Stimulated activated CD8-positive, alpha-beta memory T cell treated with anti-CD3 and anti-CD28 coated beads, Interleukin-12 subunit alpha, Interleukin-12 subunit beta, amount 100 ng/mL, for 24 hours (primary cell): ENCODE measurements around the gene INPP5D.

Experiments
- DNase-seq: peaks from one replicate; pipeline ENCODE4 v3.0.0-alpha.2; 2020; ENCODE audit errors: extremely low read depth

Gene INPP5D

DNA sequence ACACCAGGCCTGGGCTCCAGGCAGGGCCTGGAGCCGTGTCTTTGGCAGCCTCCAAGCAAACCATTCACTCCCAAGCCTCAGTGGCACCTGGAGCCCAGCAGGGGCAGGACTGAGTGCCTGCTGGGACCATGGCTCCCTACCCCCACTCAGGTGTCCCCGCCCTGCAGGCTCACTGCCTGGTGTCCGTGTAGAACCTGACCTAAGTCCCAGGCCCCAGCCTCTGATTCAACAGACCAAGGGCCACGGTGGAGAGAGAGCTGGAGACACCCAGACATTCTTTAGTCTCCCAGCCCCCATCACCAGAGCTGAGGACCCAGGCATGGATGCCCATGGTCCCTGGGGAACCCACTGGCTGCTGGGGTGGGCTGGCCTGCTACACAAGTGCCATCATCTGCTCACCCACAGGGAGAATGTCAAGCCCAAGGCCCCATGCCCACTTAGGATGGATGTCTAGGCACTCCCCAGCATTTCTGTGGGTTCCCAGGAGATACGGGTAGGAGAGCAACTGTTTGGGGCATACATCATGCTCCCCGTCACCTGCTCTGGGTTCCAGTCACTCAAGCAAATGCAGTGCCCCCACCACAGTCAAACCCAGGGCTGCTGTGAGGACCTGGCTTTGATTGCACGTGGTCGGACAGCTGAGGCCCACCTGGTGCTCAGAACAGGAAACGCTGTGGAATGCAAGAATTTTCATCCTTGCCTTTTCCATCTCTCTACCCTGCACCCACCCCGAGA, 148.4 kb downstream of the INPP5D start:
- no peak for DNase-seq

DNA sequence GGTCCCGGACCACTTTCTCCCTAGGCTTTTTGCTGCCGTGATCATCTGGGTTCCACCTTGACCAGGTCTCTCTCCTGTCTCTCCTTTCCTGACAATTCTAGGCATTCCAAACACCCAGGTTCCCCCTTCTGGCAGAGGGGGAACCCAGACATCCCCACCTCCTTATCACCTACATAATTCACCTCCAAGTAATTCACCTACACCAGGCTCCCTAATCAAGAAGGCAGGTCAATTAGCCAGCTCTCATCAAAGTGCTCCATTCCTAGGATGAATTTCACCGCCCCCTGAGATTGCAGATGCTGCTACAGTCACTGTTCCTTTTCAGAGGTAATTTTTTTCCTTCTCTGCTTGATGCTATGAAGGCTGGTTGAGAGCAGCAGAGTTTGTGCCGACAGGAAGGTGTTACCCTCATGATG, 149.0 kb downstream of the INPP5D start:
- no peak for DNase-seq

DNA sequence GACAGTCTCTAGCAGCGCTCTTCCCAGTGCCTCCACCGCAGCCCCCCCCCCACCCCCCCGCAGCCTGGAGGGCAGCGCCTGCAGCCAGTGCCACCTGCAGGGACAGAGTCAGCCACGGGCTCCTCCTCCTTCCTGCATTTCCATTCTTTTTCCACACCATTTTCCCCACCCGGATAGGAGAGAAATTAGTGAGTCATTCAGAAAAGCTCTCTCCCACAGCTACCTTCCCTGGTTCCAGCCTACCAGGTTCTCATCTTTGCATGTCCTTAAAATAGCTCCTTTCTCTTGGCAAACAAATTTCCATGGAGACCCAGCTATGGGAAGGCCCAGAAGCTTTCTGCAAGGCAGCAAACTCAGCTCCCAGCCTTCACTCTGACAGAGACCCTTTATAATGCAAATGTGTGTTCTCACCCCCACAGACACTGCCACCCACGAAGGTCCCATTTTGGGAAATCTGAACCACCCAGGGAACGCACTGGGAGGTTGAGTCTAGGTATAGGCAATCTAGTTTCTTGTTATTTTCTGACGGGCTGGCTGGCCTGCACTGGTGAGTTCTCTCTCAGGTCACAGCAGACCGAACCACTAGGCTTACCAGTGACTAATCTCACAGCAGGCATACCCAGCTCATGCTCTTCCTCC, 149.5 kb downstream of the INPP5D start:
- DNase-seq = no peak

DNA sequence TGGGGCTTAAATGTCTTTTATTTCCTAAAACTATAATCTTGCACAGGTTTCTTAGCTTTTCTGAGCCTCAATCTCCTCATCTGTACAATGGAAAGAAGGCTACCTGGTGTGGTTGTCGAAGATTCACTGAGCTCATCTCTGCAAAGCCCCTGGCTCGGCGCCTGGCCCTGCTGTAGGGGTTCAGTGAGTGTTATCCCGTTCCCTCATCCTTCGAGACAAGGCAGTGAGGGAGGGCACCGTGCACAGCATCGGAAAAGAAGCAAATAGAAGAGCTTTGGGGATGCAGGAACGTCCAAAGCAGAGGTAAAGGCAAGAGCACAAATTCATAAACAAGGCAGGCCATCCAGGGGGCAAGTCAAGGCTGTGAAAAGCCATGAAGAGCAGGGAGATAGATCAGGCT, 150.1 kb downstream of the INPP5D start:
- no peak for DNase-seq

DNA sequence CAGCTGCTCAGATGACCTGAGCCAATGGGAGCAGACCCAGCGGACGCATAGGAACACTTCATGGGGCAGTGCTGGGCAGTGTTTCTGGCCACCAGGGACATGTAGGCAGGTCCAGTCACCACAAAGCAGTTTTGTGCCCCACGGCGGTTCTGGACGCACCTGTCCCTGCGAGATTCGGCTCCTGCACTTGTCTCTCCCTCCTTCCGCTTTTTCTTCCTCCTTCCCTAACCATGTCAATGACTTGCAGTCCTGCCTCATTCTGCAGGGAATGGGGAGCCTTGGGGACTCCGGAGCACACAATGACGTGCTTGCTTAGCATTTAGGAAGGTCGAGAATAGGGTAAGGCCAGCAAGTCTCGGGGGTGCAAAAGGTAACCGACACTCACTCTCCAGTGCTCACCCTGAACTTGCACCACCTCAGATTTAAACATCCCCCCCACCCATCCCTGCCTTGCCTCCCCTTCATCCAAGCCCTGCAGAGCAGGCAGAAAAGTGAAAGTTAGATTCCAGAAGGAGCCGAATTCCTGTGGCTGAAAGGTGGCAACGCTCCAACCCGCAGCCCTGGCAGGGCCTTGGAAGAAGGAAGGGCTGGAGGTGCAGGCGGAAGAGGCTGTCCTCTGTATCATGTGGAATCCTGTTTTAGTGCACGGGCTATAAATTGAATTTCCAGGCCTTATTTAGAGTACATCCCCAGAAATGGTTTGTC, 150.9 kb downstream of the INPP5D start:
- DNase-seq = no peak

DNA sequence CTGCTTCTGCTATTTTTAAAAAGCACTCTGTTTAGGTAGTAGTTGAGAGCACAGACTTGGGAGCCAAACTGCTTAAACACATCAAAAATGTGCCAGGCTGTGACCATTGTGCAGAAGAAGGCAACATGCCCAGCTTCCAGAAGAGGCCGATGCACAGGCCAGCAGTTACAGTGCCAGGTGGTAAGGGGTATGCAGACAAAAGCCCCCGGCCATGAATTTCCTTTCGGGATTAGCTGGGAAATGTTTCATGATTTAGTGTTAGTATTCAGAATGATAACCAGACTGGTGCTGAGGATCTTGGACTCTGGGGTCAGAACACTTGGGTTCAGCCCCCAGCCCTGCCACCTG, 151.4 kb downstream of the INPP5D start:
- no peak for DNase-seq

DNA sequence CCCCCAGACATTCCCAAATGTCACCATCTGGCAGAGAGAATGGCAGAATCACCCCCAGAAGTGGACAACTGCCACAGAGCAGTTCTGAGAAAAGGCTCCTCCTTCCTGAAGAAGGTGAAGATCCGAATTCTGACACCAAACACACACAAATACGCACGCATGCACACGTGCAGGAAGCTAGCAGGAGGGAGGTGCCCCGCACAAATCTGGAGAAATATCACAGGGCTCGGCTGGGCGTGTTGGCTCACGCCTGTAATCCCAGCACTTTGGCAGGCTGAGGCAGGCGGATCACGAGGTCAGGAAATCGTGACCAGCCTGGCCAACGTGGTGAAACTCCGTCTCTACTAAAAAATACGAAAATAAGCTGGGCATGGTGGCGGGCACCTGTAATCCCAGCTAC, 152.9 kb downstream of the INPP5D start:
- DNase-seq = no peak

DNA sequence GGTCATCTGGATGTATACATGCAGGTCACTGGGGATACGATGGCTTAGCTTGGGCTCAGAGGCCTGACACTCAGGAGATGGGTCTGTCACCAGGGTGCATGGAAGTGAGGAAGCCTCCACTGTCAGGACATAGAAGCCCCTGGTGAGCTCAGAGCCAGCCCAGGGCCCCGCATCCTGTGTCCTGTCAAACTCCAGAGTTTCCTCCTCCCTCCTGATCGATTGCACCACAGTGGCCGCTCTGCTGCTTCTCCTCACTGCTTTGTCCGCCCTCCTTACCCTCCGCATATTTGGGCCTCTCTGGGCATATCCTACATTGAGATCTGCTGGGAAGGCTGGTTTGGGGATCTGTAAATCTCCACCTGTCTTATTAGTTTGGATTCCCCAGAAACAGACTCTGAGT, 153.8 kb downstream of the INPP5D start:
- DNase-seq = no peak

DNA sequence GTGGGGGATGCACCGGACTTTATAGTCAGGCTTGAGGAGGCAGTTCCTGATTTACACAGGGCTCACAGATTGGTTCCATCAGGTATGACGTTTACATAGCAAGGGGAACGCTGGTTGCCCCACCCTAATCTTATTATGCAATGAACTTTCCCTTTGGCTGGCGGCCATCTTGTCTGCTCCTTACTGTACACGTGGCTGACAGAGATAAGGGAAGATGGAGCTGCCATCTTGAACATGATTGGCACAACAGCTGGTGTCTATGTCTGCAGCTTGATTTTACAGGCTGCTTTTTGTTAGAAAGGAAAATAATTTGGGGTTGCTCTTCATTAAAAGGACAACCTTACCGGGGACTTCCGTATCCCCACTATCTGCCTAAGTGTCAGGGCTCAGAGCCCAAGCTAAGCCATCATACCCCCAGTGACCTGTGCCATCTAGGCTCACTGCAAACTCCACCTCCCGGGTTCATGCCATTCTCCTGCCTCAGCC, 157.8 kb downstream of the INPP5D start:
- DNase-seq = no peak

DNA sequence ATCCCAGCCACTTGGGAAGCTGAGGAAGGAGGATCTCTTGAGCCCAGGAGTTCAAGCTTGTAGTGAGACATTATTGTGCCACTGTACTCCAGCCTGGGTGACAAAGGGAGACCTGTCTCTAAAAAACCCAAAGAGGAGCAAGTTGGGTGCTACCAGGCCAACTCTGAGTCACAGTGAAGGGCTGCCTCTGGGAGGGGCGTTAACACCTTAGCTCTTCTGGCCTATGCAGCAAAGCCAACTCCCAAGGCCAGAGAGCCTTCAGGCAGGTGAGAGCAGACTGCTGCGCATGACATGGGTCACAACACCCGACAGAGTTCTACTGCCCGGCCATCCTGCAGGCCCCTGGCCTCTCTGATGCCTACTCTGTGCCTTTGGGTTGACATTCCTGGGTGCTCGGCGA, 158.7 kb downstream of the INPP5D start:
- DNase-seq = no peak

DNA sequence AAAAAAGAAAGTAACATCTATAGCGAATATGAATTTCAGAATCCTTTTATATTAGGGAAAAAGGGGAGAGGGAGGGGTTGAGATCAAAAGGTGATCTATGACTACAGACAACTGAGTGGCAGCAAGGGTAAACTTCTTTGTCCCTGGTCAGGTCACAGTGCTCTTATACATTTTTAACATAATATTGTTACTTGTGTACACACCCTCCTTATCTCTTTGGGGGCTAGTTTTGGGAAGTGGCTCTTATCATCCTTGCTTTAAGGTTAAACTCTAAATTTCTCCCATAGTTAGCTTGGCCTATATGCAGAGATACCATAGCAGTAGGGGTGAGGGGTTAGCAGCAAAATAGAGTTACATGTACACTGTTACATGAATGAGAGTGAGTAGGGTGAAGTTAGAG, 159.7 kb downstream of the INPP5D start:
- no peak for DNase-seq

DNA sequence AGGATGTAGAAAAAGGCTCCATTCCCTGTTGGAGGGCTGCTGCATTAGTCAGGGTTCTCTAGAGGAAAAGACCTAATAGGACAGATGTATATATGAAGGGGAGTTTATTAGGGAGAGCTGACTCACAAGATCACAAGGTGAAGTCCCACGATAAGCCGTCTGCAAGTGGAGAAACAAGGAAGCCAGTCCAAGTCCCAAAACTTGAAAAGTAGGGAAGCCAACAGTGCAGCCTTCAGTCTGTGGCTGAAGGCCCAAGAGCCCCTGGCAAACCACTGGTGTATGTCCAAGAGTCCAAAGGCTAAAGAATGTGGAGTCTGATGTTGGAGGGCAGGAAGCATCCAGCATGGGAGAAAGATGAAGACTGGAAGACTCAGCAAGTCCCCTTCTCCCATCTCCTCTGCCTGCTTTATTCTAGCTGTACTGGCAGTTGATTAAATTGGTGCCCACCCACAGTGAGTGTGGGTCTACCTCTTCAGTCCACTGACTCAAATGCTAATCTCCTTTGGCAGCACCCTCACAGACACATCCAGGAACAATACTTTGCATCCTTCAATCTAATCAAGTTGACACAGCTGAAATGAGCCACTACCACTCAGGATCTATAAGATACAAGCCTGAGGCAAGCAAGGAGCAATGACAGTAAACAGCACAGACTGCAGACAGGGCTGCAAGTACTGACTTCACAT, 161.4 kb downstream of the INPP5D start:
- DNase-seq = no peak

DNA sequence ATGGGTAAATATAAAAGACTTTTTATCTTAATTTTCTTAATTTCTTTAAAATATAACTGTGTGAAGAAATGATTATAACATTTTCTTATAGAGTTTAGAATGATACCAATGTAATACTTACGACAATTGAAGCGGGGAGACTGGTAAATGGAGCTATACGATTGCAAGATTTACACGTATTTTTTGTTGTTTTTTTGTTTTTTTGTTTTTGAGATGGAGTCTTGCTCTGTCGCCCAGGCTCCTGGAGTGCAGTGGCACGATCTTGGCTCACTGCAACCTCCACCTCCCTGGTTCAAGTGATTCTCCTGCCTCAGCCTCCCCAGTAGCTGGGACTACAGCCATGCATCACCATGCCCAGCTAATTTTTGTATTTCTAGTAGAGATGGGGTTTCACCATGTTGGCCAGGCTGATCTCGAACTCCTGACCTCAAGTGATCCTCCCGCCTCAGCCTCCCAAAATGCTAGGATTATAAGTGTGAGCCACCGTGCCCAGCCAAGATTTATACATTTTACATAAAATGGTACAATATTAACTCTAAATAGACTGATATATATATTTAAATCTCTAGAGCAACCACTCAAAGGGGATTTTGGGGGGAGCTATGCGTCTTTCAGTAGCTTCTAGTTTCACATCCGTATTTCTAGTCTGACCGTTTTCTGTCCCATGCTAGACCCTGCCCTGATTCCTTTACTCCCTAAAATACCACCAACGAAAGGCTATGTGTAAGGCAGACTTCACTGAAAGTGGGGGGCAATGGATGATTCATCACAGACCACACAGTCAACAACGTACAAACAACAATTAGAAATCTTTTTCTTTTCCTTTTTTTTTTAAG, 163.1 kb downstream of the INPP5D start:
- DNase-seq = no peak

DNA sequence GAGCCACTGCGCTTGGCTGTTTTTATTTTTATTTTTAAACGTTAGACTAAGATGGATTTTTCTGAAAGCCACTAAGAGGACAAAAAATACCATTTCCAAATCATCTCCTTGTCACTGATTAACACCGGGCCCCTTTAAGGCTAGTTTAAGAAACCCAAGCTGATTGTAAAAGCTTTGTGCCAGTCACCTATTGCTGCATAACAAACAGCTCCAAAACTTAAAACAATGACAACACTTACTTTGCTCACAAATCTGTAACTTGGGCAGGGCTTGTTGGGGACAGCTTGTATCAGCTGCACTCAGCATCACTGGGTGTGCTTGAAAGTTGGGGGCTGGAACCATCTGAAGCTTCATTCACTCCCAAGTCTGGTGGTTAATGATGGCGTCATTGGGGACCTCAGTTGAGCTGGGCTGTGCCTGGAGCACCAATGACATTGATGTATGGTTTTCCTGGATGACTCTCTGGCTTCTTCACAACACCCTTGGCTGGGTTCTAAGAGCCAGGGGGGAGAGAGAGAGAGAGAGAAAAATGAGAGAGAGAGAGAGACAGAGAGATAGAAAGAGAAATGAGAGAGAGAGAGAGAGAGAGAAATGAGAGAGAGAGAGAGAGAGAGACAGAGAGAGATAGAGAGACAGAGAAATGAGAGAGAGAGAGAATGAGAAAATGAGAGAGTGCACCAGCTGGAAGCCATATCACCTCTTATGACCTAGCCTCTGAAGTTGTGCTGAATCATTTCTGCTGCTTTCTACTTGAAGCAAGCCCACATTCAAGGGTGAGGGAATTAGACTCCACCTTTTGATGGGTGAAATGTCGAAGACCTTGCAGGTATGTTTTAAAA, 165.3 kb downstream of the INPP5D start:
- no peak for DNase-seq

DNA sequence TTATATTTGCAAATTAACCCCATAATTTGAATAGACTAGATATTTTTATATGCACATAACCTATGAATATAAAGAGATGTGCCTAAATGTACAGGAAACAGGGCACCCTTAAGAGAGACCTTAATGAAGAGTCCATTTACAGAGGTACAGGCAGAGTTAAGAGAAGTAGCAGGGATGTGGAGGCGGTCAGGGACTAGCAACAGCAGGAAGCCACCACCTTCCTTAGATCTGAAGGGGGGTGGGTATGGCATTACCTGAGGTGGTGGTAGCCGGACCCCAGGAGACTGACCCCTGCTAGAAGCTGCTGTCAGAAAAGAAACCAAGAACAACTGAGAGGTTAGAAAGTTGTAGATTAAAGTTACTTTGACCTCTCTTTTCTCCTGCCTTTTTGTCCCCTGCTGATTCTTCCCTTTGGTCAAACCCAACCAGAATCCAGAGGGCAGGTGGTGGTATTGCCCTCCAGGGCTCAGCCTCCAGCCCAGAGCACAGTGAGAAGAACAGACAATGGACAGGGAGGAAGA, 166.4 kb downstream of the INPP5D start:
- no peak for DNase-seq

DNA sequence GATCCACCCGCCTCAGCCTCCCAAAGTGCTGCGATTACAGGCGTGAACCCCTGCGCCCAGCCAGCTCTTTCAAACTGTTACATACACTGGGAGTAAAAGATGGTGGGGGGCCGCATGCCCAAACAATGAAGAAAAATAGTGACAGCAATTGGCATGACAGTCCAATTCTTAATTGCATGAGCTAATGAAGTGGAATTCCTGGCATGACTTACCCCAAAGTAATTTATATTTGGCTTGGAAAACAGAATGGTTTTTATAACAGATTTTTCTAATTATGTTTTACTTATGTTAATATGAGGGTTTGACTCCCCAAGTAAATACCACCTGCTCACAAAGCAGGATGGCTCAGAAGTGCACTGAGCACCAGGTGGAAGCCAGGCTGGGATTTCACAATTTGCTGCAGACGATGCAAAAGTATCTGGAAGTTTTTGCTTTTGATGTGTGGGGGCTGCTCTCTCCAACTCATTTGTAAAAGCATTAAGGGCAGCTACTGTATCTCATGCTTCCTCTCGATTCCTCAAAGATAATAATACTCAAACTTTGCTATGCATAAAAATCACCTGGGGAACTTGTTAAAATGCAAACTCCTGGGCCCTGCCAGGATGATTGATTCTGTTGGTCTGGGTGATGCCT, 167.3 kb downstream of the INPP5D start:
- no peak for DNase-seq

DNA sequence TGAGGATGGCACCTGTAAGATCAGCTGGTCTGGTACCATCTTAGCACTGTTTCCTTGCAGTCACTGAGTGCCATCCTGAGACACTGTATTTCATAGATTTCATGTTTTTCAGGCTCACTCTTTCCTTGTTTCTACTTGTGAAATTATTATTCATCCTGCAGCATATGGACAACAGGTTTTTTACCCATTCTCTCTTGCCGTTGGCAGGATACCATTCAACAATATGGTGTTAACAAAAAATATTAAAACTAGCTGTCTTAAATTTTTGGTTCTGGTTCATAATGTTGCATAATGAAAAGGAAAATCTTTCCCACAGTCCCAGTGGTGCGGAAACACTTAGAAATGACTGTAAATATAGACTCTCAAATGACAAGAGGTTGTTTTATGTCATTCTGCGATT, 168.2 kb downstream of the INPP5D start:
- no peak for DNase-seq

DNA sequence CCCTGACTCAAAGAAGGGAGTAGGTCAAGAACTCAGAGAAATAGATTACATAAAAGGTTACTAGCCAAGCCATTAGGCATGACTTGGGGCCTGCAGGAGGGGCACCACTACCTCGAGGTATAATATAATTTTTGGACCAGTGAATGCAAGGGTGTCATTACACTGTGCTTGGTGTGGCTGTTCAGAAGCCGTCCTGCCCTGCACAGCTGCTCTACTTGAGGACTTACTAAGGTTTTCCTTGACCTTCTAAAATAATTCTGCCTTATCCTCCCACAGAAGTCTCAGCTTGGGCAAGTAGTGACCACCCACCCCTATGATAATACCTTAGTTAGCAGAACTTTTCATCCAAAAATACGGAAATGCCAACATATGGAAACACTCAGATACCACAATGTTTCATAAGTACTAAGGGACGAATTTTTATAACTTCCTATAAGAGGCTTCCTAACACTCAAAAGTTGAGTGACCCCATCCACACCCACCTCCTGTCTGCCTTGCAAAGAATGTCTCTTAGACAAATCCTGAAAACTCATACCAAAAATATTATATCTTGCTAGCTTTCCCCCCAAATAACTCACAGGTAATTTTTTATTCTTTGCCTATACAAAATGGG, 173.6 kb downstream of the INPP5D start:
- DNase-seq = no peak

DNA sequence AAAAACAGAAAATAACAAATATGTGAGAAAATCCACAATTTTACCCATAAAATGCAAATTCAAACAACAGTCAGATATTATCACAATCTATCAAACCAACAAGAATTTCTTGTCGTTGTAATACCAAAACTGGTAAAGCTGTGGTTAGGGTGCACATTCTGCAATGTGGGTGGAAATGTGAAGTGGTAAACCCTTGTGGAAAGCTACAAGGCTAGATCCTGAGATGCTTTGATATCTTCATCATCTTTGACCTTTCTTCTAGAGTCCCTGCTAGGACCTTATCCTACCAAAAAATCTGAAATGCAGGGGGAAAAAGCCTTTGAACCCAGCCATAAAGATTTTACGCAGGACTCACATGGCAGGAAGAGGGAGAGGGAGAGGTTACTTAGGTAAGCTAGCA, 174.1 kb downstream of the INPP5D start:
- no peak for DNase-seq

DNA sequence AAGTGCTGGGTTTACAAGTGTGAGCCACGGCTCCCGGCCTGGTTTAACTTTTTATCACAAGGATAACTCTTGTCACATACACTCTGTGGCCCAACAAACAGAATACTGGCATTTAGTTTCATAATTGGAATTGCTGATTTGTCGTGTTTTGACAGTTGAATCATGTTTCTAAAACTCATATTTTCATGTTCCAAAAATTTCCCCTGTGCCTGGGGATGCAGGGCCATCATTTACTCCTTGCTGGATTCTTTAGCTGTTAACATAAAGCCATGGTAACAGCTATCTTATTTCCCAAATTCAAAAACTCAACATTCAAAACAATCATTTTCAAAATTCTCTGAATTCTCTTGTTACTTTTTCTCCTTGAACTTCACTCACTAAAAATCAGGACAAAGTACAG, 174.9 kb downstream of the INPP5D start:
- no peak for DNase-seq
